ENCODE results near the gene GPR143. TPM values are rescaled to one million over a fixed set of nuclear protein-coding genes. Genes with fewer than 3 reads are reported as not detected.

The GPR143 gene
- total and polyA plus RNA-seq, 2 of the 4 experiments (the other 2 are of a cell fraction) = 0.07 TPM; not detected in 1

- H2BK120ac ChIP-seq (ENCODE audit: low read depth, low read length) = no peak overlapping the region
- no TSS peak for BruUV-seq (replicated peaks)
- no peaks in the 10 kb centered on the region for H3K9me3 ChIP-seq (ENCODE audit: control insufficient read depth, insufficient read depth, low read length)
- H3K4me3 ChIP-seq (ENCODE audit: insufficient read depth, low read depth, low read length) = no peak overlapping the region
- ChIA-PET POLR2A (ENCODE audit: unreplicated experiment) (no interaction called here), CTCF (no interaction called here)
- in situ Hi-C loops (cut with MboI; ENCODE audit: low sequenced_read_pairs) (no loop called here), dilution Hi-C loops (cut with HindIII; ENCODE audit: low sequenced_read_pairs, unreplicated experiment) (no loop called here), intact Hi-C loops (cut with micrococcal nuclease) (no loop called here)
- DNase-seq (no peak), ATAC-seq (ENCODE audit: low read depth) (no peak)
- H4K91ac ChIP-seq (ENCODE audit: insufficient read depth, low read depth, low read length) = no peak overlapping the region
- no peak overlapping the region for H3K9ac ChIP-seq (ENCODE audit: low read depth, low read length)
- no peak overlapping the region for H3K18ac ChIP-seq (ENCODE audit: low read depth, low read length)
- H2AK9ac ChIP-seq (replicated peaks; ENCODE audit: low read depth, low read length, poor library complexity) = no peak overlapping the region
- no peak overlapping the region for H2BK20ac ChIP-seq (ENCODE audit: low read depth, low read length)
- no peak overlapping the region for H2BK15ac ChIP-seq (ENCODE audit: low read depth, low read length)
- no peaks in the 10 kb centered on the region for H3K36me3 ChIP-seq (ENCODE audit: control insufficient read depth, insufficient read depth, low read length)
- H2AFZ ChIP-seq (replicated peaks; ENCODE audit: low read length, poor library complexity) = no peak overlapping the region
- no CpG with 5 or more reads among the region's 4 CpGs for WGBS, 2 experiments (ENCODE audit: extremely low coverage in 2 of 2, insufficient read length in 1 of 2)
- no peak overlapping the region for H4K5ac ChIP-seq (ENCODE audit: low read depth, low read length)
- H3K23ac ChIP-seq (ENCODE audit: low read depth, low read length) = no peak overlapping the region
- no peak for TF ChIP-seq MAZ (IDR thresholded peaks at IDR 0.05; ENCODE audit: borderline replicate concordance, low read depth, low read length)
- TF ChIP-seq BHLHE40 (IDR thresholded peaks at IDR 0.05; ENCODE audit: low read depth, low read length) = no peak
- TF ChIP-seq SMC3 (IDR thresholded peaks at IDR 0.05; ENCODE audit: low read depth, low read length) = no peak
- no peak for TF ChIP-seq MXI1 (IDR thresholded peaks at IDR 0.05; ENCODE audit: borderline replicate concordance, low read depth, low read length)
- no peak for TF ChIP-seq USF2 (IDR thresholded peaks at IDR 0.05; ENCODE audit: low read depth, low read length)
- TF ChIP-seq ELK1 (IDR thresholded peaks at IDR 0.05; ENCODE audit: borderline replicate concordance, low read depth, low read length) = no peak
- no peaks in the 10 kb centered on the region for H4K20me1 ChIP-seq (ENCODE audit: insufficient read depth, low read length)
- no peak overlapping the region for H3K4me2 ChIP-seq (ENCODE audit: low read depth, low read length)
- no peak overlapping the region for H3K56ac ChIP-seq (ENCODE audit: extremely low read depth, insufficient read depth, low read length)
- no peak overlapping the region for H2AK5ac ChIP-seq (ENCODE audit: low read depth, low read length)
- 0 out of 2 replicates have a peak, but pooled peaks cover 2% of the 10 kb centered on the region for H3K4me1 ChIP-seq (ENCODE audit: control insufficient read depth, insufficient read depth, low read length)
- no peak overlapping the region for H4K8ac ChIP-seq (ENCODE audit: low read depth in 2 of 2, low read length in 2 of 2)
- H3K27me3 ChIP-seq (ENCODE audit: control insufficient read depth, insufficient read depth, low read length) = no peaks in the 10 kb centered on the region
- H3K27ac ChIP-seq (ENCODE audit: insufficient read depth, low read length) = no peak overlapping the region
- H3K79me1 ChIP-seq (ENCODE audit: low read depth in 1 of 2, low read length in 2 of 2) = no peaks in the 10 kb centered on the region
- no peak overlapping the region for H2BK5ac ChIP-seq (ENCODE audit: low read depth, low read length, poor library complexity, severe bottlenecking)
- no peak overlapping the region for H3K14ac ChIP-seq (replicated peaks; ENCODE audit: low read depth, low read length)
- H3K4ac ChIP-seq (ENCODE audit: low read depth, low read length) = no peak overlapping the region
- no peaks in the 10 kb centered on the region for H3K9me1 ChIP-seq (ENCODE audit: insufficient read depth, low read length)
These were observed 18.0 kb downstream of the GPR143 start for GRCh38 chrX:9747644-9748043.
